HG03575 (cell line): Measurements from ENCODE around the gene CAPN2.

ENCODE experiments used
- ATAC-seq: cut with Tn5 transposase; IDR thresholded peaks from one replicate; pipeline ENCODE4 v1.9.1; 2021; ENCODE audit not compliant: unreplicated experiment, insufficient number of reproducible peaks, low FRiP score; ENCODE audit errors: extremely low read depth

The CAPN2 gene

GRCh38 chr1:223712194-223712849 lies at the start of gene CAPN2:
TSS of gene CAPN2 (plus strand) at chr1:223712539. CDS start at chr1:223712641, 102 bp downstream.
- ATAC-seq: no peak

GRCh38 chr1:223662943-223663342 lies 49.4 kb upstream of the CAPN2 start:
- no peak for ATAC-seq

- ATAC-seq: no peak
Measured at GRCh38 chr1:223664106-223664505, 48.2 kb upstream of the CAPN2 start.

- no peak for ATAC-seq
Measured at GRCh38 chr1:223665592-223666312, 46.6 kb upstream of the CAPN2 start, which contains the start of gene CAPN8. TSS of gene CAPN8 (minus strand) at chr1:223665701. CDS start at chr1:223665646, 55 bp downstream.

- ATAC-seq: no peak
Measured at GRCh38 chr1:223667484-223668182, 44.7 kb upstream of the CAPN2 start.

GRCh38 chr1:223669003-223669795 lies 43.1 kb upstream of the CAPN2 start:
- no peak for ATAC-seq

- no peak for ATAC-seq
Measured at GRCh38 chr1:223670458-223671159, 41.7 kb upstream of the CAPN2 start.

GRCh38 chr1:223674119-223674890 lies 38.0 kb upstream of the CAPN2 start:
- no peak for ATAC-seq

- ATAC-seq: no peak
Measured at GRCh38 chr1:223678841-223679240, 33.5 kb upstream of the CAPN2 start.

GRCh38 chr1:223680188-223680587 lies 32.2 kb upstream of the CAPN2 start:
- ATAC-seq: no peak

GRCh38 chr1:223682502-223682901 lies 29.8 kb upstream of the CAPN2 start:
- ATAC-seq: no peak

GRCh38 chr1:223683586-223684487 lies 28.5 kb upstream of the CAPN2 start:
- no peak for ATAC-seq

GRCh38 chr1:223684488-223684792 lies 27.9 kb upstream of the CAPN2 start:
- ATAC-seq: no peak

- ATAC-seq: no peak
Measured at GRCh38 chr1:223691121-223691520, 21.2 kb upstream of the CAPN2 start.

- no peak for ATAC-seq
Measured at GRCh38 chr1:223695014-223695548, 17.3 kb upstream of the CAPN2 start.

GRCh38 chr1:223695941-223696340 lies 16.4 kb upstream of the CAPN2 start:
- ATAC-seq: no peak

- ATAC-seq: no peak
Measured at GRCh38 chr1:223700388-223700918, 11.9 kb upstream of the CAPN2 start.
